PC-3 (cell line): ENCODE data around the gene APBB2. TPM values are rescaled to one million over a fixed set of nuclear protein-coding genes. Genes with fewer than 3 reads are reported as not detected.

Experiments used
- ATAC-seq: fragments of 200-7000 bp; cut with Tn5 transposase; 2 replicates; pipeline ENCODE4 v1.9.1; 2020; ENCODE audit warnings: mild to moderate bottlenecking, moderate library complexity
- BruUV-seq: library from RNA; stranded (reverse); fragments of 400-500 nt; replicated peaks from 2 replicates; lab custom pipeline; 2021; lab: Mats Ljungman, UMichigan
- CTCF ChIA-PET: fragments of 300-600 bp; sonication (Branson Sonifier 250); formaldehyde crosslinking; loops from one replicate; lab custom pipeline; 2022; ENCODE audit warnings: antibody characterized with exemption; lab: Charles Lee
- POLR2A ChIA-PET: fragments of 300-600 bp; sonication (Branson Sonifier 250); formaldehyde crosslinking; loops from one replicate; lab custom pipeline; 2022; ENCODE audit warnings: antibody characterized with exemption; ENCODE audit not compliant: unreplicated experiment; lab: Charles Lee
- DNase-seq: peaks from one replicate; pipeline ENCODE4 v3.0.0-alpha.2; 2015
- H2AFZ ChIP-seq: fragments of 300-600 bp; sonication (generic); 2 replicates; pipeline ENCODE4 v1.6.0; 2016; ENCODE audit warnings: antibody characterized with exemption, low read length
- H3F3A ChIP-seq: fragments of 300-600 bp; sonication (generic); one replicate; pipeline ENCODE4 v1.6.0; 2017; ENCODE audit warnings: antibody characterized with exemption, low read length, control low read depth, mild to moderate bottlenecking; ENCODE audit not compliant: unreplicated experiment
- H3K27ac ChIP-seq: fragments of 300-600 bp; sonication (generic); 2 replicates; pipeline ENCODE4 v1.5.1; 2016; ENCODE audit warnings: mild to moderate bottlenecking, low read length
- H3K27me3 ChIP-seq: fragments of 300-600 bp; sonication (generic); 2 replicates; pipeline ENCODE4 v1.6.1; 2016; ENCODE audit warnings: low read length, mixed read lengths
- H3K36me3 ChIP-seq: fragments of 300-600 bp; sonication (generic); 2 replicates; pipeline ENCODE4 v1.6.1; 2016; ENCODE audit warnings: low read depth, mixed run types, low read length, mixed read lengths
- H3K4me1 ChIP-seq: fragments of 300-600 bp; sonication (generic); 2 replicates; pipeline ENCODE4 v1.5.1; 2016; ENCODE audit warnings: low read length; ENCODE audit not compliant: insufficient read depth
- H3K4me2 ChIP-seq: fragments of 300-600 bp; sonication (generic); 2 replicates; pipeline ENCODE4 v1.6.0; 2016; ENCODE audit warnings: low read length
- H3K4me3 ChIP-seq: fragments of 300-600 bp; sonication (generic); 2 replicates; pipeline ENCODE4 v1.5.1; 2016; ENCODE audit warnings: mild to moderate bottlenecking, low read length, mixed read lengths
- H3K79me2 ChIP-seq: fragments of 300-600 bp; sonication (generic); 2 replicates; pipeline ENCODE4 v1.6.1; 2017; ENCODE audit warnings: low read length, mixed read lengths
- H3K9ac ChIP-seq: fragments of 300-600 bp; sonication (generic); 2 replicates; pipeline ENCODE4 v1.6.0; 2016; ENCODE audit warnings: mild to moderate bottlenecking, low read length
- H3K9me2 ChIP-seq: fragments of 300-600 bp; sonication (generic); replicated peaks from 2 replicates; pipeline ENCODE4 v1.6.1; 2016; ENCODE audit warnings: mixed run types, low read length, mixed read lengths
- H3K9me3 ChIP-seq: fragments of 300-600 bp; sonication (generic); 2 replicates; pipeline ENCODE4 v1.6.1; 2016; ENCODE audit warnings: low read length, mixed read lengths
- H4K20me1 ChIP-seq: fragments of 300-600 bp; sonication (generic); 2 replicates; pipeline ENCODE4 v1.6.1; 2016; ENCODE audit warnings: low read length, mixed read lengths
- EZH2 ChIP-seq: fragments of 300-600 bp; sonication (generic); IDR thresholded peaks from one replicate; pipeline ENCODE4 v1.6.1; 2017; ENCODE audit warnings: antibody characterized with exemption, mild to moderate bottlenecking, low read length; ENCODE audit not compliant: unreplicated experiment
- EZH2phosphoT487 ChIP-seq: fragments of 300-600 bp; sonication (generic); IDR thresholded peaks from 2 replicates; pipeline ENCODE4 v1.6.1; 2018; ENCODE audit warnings: mild to moderate bottlenecking, antibody characterized with exemption, low read length, borderline replicate concordance
- intact Hi-C: fragments of 100-400 bp; cut with micrococcal nuclease; formaldehyde crosslinking; loops from 2 replicates; pipeline ENCODE4 v1.9.0; 2023
- total RNA-seq: library from RNA; depleted of rRNA; stranded (reverse); fragments of >200 nt; gene quantifications from 2 replicates; pipeline ENCODE4 v1.2.3, GENCODE V29; 2014
- TF ChIP-seq, protein P1 (sequence below): fragments of 300-600 bp; sonication (generic); conservative IDR thresholded peaks from 2 replicates; pipeline ENCODE4 v1.5.1; 2017; ENCODE audit warnings: antibody characterized with exemption, low read depth, mild to moderate bottlenecking, low read length

The APBB2 gene
- total RNA-seq, 1 experiment from 2014 or later: 24.7 TPM

DNA sequence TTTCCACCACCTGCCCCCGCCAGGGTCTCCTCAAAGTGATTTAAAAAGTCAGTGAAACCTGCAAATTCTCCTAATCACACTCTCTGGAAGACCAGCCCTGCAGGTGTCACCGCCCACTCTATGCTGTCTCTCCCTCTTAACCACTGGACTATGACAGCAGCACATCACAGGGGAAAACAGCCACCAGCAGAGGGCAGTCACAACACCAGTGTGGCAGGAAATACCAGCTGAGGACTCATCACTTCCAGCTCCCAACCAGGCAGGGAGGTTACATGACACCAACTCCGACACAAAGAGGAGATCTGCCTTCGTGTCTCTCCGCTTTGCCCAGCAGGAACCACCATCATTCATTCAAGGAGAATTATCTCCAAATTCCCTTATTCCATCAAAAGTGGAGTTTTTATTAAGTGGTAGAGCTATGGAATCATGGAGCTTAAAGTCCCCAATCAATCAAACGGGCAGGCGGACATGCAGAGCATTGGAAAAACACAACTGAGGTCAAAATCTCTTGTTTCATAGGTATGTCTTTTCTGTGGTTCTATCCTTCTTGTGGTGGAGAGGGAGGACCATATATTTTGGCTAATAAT, 373.3 kb downstream of the APBB2 start:
- ATAC-seq: peak; percentile 98
- H3K9me3 ChIP-seq: no peaks in the 10 kb centered on the region
- DNase-seq: peak; percentile 85
- peaks cover 4% of the 10 kb centered on the region; the same call in 1 of the 2 replicates for H3K4me1 ChIP-seq
- no peaks in the 10 kb centered on the region for H3K79me2 ChIP-seq
- no peaks in the 10 kb centered on the region for H3F3A ChIP-seq
- no peak overlapping the region for H3K9ac ChIP-seq
- CTCF ChIA-PET: interaction anchor here (0.6 to 0.8 kb wide), 3 partner anchors 11 to 32 kb away, joined by 3 to 4 read pairs (median 4); no protein-coding TSS in a partner anchor
- no peaks in the 10 kb centered on the region for H4K20me1 ChIP-seq
- H3K27ac ChIP-seq: no peak overlapping the region
- no TSS peak for BruUV-seq
- H3K36me3 ChIP-seq: no peaks in the 10 kb centered on the region
- POLR2A ChIA-PET: no interaction called here
- H3K4me2 ChIP-seq: no peak overlapping the region; the same call in 1 of the 2 replicates
- no peak overlapping the region for H3K4me3 ChIP-seq
- intact Hi-C loops: no loop called here
- H2AFZ ChIP-seq: no peak overlapping the region
- H3K9me2 ChIP-seq: no peaks in the 10 kb centered on the region
- TF ChIP-seq, protein P1, sequence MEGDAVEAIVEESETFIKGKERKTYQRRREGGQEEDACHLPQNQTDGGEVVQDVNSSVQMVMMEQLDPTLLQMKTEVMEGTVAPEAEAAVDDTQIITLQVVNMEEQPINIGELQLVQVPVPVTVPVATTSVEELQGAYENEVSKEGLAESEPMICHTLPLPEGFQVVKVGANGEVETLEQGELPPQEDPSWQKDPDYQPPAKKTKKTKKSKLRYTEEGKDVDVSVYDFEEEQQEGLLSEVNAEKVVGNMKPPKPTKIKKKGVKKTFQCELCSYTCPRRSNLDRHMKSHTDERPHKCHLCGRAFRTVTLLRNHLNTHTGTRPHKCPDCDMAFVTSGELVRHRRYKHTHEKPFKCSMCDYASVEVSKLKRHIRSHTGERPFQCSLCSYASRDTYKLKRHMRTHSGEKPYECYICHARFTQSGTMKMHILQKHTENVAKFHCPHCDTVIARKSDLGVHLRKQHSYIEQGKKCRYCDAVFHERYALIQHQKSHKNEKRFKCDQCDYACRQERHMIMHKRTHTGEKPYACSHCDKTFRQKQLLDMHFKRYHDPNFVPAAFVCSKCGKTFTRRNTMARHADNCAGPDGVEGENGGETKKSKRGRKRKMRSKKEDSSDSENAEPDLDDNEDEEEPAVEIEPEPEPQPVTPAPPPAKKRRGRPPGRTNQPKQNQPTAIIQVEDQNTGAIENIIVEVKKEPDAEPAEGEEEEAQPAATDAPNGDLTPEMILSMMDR: peak; percentile 79
- TF ChIP-seq EZH2phosphoT487: no peak
- H3K27me3 ChIP-seq: no peaks in the 10 kb centered on the region

DNA sequence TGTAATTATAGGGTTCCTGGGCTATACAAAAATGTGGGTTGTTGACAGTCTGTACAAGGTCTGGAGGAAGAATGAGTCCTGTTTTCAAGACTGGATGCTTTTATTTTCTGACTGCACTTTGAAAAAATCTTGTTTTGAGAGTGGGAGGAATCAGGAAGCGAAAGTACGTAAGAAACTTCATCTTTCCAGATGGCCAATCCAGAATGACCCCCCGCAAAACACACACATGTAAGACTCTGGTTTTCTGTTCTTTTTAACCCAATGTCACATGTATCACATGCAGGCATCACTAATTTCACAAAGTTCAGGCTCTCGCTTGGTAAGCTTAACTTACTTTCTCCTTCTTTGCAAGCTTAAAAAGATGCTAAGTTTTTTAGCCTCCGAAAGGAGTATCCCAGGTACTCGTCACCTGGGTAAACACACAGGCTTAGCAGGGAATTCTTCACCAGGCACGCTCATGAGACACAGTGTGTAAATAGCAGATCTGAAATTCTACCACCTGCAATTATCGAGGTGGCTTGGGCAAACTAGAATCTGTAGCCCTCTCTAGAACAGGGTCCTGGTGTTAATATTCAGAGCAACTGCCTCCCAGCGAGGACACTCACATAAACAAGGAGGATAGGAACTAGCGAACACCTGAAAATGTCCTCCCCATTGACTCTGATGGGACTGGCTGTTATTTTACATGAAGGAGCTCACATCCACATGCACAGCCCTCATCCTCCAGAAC, 373.9 kb downstream of the APBB2 start:
- BruUV-seq: no TSS peak
- Histone ChIP-seq H3F3A (no peaks in the 10 kb centered on the region), H3K4me1 (peaks cover 4% of the 10 kb centered on the region; the same call in 1 of the 2 replicates), H3K27me3 (no peaks in the 10 kb centered on the region), H3K9me3 (no peaks in the 10 kb centered on the region), H2AFZ (no peak overlapping the region), H3K4me2 (no peak overlapping the region), H3K79me2 (no peaks in the 10 kb centered on the region), H3K27ac (no peak overlapping the region), H4K20me1 (no peaks in the 10 kb centered on the region), H3K4me3 (no peak overlapping the region), H3K36me3 (no peaks in the 10 kb centered on the region), H3K9me2 (no peaks in the 10 kb centered on the region), H3K9ac (no peak overlapping the region)
- DNase-seq (no peak), ATAC-seq (no peak)
- intact Hi-C loops: no loop called here
- ChIA-PET POLR2A (no interaction called here), CTCF (interaction anchor here (0.5 to 0.8 kb wide), 4 partner anchors 11 to 33 kb away, joined by 3 to 9 read pairs (median 4); no protein-coding TSS in a partner anchor)
- TF ChIP-seq EZH2 (no peak), EZH2phosphoT487 (no peak)
- TF ChIP-seq, protein P1: no peak

DNA sequence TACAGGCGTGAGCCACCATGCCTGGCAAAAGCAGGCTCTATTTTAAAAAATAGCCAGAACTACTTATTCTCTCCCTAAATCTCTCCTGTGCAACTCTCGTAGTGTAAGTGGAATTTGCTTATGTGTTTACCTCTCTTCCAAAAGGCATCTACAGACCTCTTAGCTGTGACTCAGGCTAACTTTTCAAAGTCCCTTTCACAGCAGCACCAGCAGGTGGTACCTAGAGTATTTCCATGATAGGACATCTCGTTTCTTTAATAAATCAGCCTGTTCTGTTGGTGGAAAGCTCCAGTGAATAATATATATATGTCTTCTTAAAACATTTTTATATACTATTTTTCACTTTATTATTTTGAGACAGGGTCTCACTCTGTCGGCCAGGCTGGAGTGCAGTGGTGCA, 375.6 kb downstream of the APBB2 start:
- Histone ChIP-seq H3K79me2 (no peaks in the 10 kb centered on the region), H3K27ac (no peak overlapping the region), H3K4me3 (no peak overlapping the region), H3K4me2 (no peak overlapping the region), H2AFZ (no peak overlapping the region), H3F3A (no peaks in the 10 kb centered on the region), H3K9ac (no peak overlapping the region), H3K9me3 (no peaks in the 10 kb centered on the region), H3K36me3 (no peaks in the 10 kb centered on the region), H4K20me1 (no peaks in the 10 kb centered on the region), H3K4me1 (peaks cover 4% of the 10 kb centered on the region; the same call in 1 of the 2 replicates), H3K9me2 (no peaks in the 10 kb centered on the region), H3K27me3 (no peaks in the 10 kb centered on the region)
- intact Hi-C loops: no loop called here
- DNase-seq: peak; percentile 2
- no peak for ATAC-seq
- no TSS peak for BruUV-seq
- TF ChIP-seq EZH2phosphoT487: no peak
- TF ChIP-seq, protein P1: peak; percentile 18; the same call in 1 of the 2 replicates
- ChIA-PET POLR2A (no interaction called here), CTCF (no interaction called here)
